ENCODE measurements around the gene FKBP14.

- no peak for TF ChIP-seq JUND (IDR thresholded peaks at IDR 0.05)
- TF ChIP-seq GATA2 (CRISPR knock-in tag; IDR thresholded peaks at IDR 0.05), result no peak
- TF ChIP-seq GABPA (IDR thresholded peaks at IDR 0.05; ENCODE audit: low read depth), result no peak
- no peak for TF ChIP-seq MEF2A (IDR thresholded peaks at IDR 0.05; ENCODE audit: borderline replicate concordance, low read depth)
- TF ChIP-seq, protein P1, sequence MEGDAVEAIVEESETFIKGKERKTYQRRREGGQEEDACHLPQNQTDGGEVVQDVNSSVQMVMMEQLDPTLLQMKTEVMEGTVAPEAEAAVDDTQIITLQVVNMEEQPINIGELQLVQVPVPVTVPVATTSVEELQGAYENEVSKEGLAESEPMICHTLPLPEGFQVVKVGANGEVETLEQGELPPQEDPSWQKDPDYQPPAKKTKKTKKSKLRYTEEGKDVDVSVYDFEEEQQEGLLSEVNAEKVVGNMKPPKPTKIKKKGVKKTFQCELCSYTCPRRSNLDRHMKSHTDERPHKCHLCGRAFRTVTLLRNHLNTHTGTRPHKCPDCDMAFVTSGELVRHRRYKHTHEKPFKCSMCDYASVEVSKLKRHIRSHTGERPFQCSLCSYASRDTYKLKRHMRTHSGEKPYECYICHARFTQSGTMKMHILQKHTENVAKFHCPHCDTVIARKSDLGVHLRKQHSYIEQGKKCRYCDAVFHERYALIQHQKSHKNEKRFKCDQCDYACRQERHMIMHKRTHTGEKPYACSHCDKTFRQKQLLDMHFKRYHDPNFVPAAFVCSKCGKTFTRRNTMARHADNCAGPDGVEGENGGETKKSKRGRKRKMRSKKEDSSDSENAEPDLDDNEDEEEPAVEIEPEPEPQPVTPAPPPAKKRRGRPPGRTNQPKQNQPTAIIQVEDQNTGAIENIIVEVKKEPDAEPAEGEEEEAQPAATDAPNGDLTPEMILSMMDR (IDR thresholded peaks at IDR 0.05), result no peak
- no peak for TF ChIP-seq POLR2AphosphoS5 (IDR thresholded peaks at IDR 0.05; ENCODE audit: low read depth, low read length)
These were observed 21.0 kb downstream of the FKBP14 start for GRCh38 chr7:30005464-30005863.

All from SK-N-SH (cell line).